Activated naive CD8-positive, alpha-beta T cell treated with anti-CD3 and anti-CD28 coated beads for 36 hours (primary cell): ENCODE measurements around the gene MANEA. TPM values are rescaled to one million over a fixed set of nuclear protein-coding genes. Genes with fewer than 3 reads are reported as not detected.

ENCODE experiments used
- DNase-seq: peaks from one replicate; pipeline ENCODE4 v3.0.0; 2021
- H3K27ac Mint-ChIP-seq: one replicate; pipeline ENCODE4 v1.8.0; 2022; ENCODE audit warnings: mild to moderate bottlenecking, moderate library complexity, mixed read lengths
- H3K27me3 Mint-ChIP-seq: one replicate; pipeline ENCODE4 v1.8.0; 2022; ENCODE audit warnings: mild to moderate bottlenecking, mixed read lengths
- H3K36me3 Mint-ChIP-seq: one replicate; pipeline ENCODE4 v1.8.0; 2021; ENCODE audit warnings: mild to moderate bottlenecking, mixed read lengths
- H3K4me1 Mint-ChIP-seq: one replicate; pipeline ENCODE4 v1.8.0; 2021; ENCODE audit warnings: mixed read lengths
- H3K4me3 Mint-ChIP-seq: one replicate; pipeline ENCODE4 v1.8.0; 2022; ENCODE audit warnings: mild to moderate bottlenecking, moderate library complexity, mixed read lengths
- H3K9me3 Mint-ChIP-seq: one replicate; pipeline ENCODE4 v1.8.0; 2022; ENCODE audit warnings: mixed read lengths
- total RNA-seq, 2 experiments: library from RNA; stranded (reverse); gene quantifications; one replicate each; pipeline ENCODE4 v1.2.3, GENCODE V29; 2021

MANEA gene
- total RNA-seq, 2 experiments from 2014 or later = 17.0 to 17.9 TPM

GRCh38 chr6:95636552-95637431 is 59.5 kb downstream of the MANEA start:
- Mint-ChIP-seq H3K9me3 (peaks cover 10% of the 10 kb centered on the region), H3K27ac (no peak overlapping the region), H3K27me3 (no peaks in the 10 kb centered on the region), H3K4me3 (no peak overlapping the region), H3K36me3 (no peaks in the 10 kb centered on the region), H3K4me1 (no peaks in the 10 kb centered on the region)
- no peak for DNase-seq

DNA sequence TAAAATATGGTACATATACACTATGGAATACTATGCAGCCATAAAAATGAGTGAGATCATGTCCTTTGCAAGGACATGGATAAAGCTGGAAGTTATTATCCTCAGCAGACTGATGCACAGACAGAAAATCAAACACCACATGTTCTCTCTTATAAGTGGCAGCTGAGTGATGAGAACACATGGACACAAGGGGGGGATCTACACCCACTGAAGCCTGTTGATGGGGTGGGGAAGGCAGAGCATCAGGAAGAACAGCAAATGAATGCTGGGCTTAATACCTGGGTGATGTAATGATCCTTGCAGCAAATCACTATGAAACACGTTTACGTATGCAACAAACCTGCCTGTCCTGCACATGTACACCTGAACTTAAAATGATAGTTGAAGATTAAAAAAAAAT is 71.3 kb downstream of the MANEA start:
- peaks cover 16% of the 10 kb centered on the region for H3K27me3 Mint-ChIP-seq
- H3K36me3 Mint-ChIP-seq = no peaks in the 10 kb centered on the region

DNA sequence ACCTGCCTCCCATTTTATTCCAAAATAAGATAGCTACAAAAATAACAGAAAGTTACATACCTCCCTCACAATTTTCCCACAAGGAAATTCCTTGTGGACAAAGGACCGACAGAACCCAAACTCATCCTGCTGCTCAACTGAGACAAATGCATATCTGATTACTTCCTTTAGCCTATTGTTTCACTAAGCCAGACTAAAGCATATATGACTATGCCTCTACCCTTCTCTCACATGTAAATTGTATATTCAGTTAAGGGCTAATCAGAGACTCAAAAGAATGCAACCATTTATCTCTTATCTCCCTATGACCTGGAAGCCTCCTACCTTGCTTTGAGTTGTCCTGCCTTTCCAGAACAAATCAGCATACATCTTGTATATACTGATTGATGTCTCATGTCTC is 72.1 kb downstream of the MANEA start:
- Mint-ChIP-seq H3K9me3 (peaks cover 2% of the 10 kb centered on the region), H3K27ac (no peak overlapping the region), H3K27me3 (peaks cover 16% of the 10 kb centered on the region), H3K4me3 (no peak overlapping the region), H3K4me1 (no peaks in the 10 kb centered on the region), H3K36me3 (no peaks in the 10 kb centered on the region)
- no peak for DNase-seq

More for the DNA sequence above, 71.3 kb downstream of the MANEA start:
- Mint-ChIP-seq H3K27ac (no peak overlapping the region), H3K4me3 (no peak overlapping the region), H3K9me3 (peaks cover 2% of the 10 kb centered on the region), H3K4me1 (no peaks in the 10 kb centered on the region)
- DNase-seq = no peak

DNA sequence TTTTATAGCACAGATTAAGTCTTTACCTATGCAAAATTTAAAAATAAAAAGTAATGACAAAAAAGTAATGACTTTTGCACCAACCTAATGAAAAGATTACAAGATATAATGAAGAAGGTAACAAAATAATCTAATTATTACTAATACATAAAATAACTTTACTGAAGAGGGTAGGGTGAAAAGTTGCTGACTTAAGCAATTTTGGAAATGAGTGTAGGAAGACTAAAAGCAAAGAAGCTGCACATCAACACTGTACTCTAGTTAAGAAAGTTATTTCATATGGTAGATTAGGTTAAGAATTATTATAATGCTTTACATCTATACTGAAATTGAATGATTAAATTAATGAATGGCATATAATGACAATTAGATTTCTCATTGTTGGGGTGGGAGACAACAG is 76.8 kb downstream of the MANEA start:
- no peaks in the 10 kb centered on the region for H3K4me1 Mint-ChIP-seq
- no peaks in the 10 kb centered on the region for H3K9me3 Mint-ChIP-seq
- no peaks in the 10 kb centered on the region for H3K36me3 Mint-ChIP-seq
- no peak for DNase-seq
- peaks cover 13% of the 10 kb centered on the region for H3K27me3 Mint-ChIP-seq
- no peak overlapping the region for H3K27ac Mint-ChIP-seq
- no peak overlapping the region for H3K4me3 Mint-ChIP-seq

DNA sequence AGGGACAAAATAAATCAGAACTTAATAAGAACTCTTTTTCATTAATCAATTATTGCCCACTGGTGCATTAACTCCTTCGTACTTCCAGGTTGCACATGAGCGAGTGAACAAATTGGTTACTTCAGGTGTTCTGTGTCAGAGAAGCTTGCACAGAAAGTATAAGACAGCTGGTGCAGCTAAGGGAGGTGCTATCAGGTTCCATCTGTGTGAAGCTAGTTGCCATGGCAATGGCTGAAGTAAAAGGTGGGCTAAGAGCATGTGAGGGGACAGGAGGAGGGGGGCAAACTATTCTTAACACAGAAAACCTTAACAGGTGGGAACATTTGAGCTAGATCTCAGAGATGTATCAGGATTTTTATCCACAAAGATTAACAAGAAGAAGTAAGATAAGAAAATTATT is 81.6 kb downstream of the MANEA start:
- Mint-ChIP-seq H3K4me3 (no peak overlapping the region), H3K27ac (no peak overlapping the region), H3K36me3 (no peaks in the 10 kb centered on the region), H3K4me1 (no peaks in the 10 kb centered on the region), H3K27me3 (peaks cover 9% of the 10 kb centered on the region), H3K9me3 (no peaks in the 10 kb centered on the region)
- DNase-seq = no peak
